Esophagus squamous epithelium (tissue), 4 donors: ENCODE measurements around the gene YPEL2.

ENCODE experiments used
- CTCF ChIP-seq, 6 experiments: fragments of 450-650 bp in 4 of 6; fragments of 200-600 bp in 2 of 6; sonication (generic) in 2 of 6; IDR thresholded peaks; one replicate each; pipeline ENCODE4 v1.5.1; 2016 to 2019; ENCODE audit warnings: antibody characterized with exemption in 6 of 6, mild to moderate bottlenecking in 4 of 6, moderate library complexity in 4 of 6
- POLR2A ChIP-seq, 4 donors: fragments of 450-650 bp; IDR thresholded peaks; one replicate each; pipeline ENCODE4 v1.6.1; 2017; ENCODE audit warnings: antibody characterized with exemption in 4 of 4, mild to moderate bottlenecking in 4 of 4, moderate library complexity in 3 of 4

- no peak for TF ChIP-seq CTCF (IDR thresholded peaks at IDR 0.05)
- no peak for TF ChIP-seq POLR2A (IDR thresholded peaks at IDR 0.05)
These were observed 36.9 kb downstream of the YPEL2 start for GRCh38 chr17:59368218-59368857.
